ENCODE measurements around the gene TEPSIN. TPM values are rescaled to one million over a fixed set of nuclear protein-coding genes. Genes with fewer than 3 reads are reported as not detected.

TEPSIN gene
- total RNA-seq, 1 donor from 2014 or later: 38.1 TPM

DNA sequence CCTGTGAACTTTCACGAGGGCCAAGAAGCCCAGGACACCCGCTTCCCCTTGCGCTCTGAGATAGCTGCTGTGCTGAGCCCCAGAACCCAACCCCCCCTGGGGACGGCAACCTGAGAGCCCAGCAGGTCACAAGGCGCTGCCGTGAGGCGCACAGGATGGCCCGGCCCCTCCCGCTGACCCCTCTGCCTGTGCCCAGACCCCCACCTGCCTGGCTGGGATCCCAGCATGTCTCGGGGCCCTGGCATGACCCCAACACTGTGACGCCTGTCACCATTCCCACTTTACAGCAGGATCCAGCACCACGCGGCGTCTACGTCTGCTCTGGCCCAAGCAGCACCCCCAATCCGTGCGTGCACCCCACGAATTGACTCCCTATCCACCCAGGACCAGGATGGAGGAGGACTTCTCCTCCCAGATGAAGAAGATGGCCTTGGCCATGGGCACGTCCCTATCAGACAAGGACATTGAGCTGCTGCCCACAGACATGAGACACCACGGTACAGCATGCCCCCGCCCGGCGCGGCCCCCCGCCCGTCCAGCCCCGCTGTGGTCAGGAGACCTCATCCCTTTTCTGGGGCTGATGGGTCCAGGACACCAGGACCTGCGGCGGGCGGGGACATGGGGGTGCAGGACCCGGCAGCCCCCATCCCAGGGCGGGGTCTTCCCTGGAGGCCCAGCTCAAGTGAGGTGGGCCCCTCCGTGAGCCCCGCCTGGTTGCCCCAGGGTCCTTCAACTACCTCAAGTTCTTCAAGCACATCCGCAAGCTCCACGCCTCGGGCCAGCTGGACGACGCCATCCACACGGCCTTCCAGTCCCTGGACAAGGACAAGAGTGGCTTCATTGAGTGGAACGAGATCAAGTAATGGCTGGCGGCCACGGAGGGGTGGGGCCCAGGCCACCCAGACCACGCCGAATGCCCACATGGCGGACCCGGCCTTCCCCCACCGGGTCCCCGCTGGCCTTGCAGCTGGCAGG is 57.7 kb downstream of the TEPSIN start:
- ATAC-seq (no peak), DNase-seq (ENCODE audit: low spot score) (no peak)
- intact Hi-C loops (cut with DNase I): no loop called here

DNA sequence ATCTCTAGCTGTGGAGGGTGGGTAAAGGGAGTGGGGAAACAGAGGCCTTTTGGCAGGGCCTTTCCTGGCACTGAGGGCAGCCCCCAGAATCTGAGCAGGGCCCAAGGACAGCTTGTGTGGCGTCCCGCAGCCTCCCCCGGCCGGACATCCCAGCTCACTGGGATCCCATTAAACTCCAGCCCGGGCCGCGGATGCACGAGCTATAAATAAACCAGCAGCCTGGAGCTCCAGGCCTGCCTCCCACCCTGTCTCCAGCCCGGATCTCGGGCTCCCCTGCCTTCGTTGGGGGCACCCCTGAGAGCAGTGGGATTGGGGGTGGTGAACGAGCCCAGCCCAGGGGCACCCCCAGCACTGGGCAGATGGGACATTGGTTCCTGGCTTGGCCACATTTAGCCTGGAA is 59.0 kb downstream of the TEPSIN start:
- ATAC-seq: no peak
- no peak for DNase-seq (ENCODE audit: low spot score)
- intact Hi-C loops (cut with DNase I): no loop called here

DNA sequence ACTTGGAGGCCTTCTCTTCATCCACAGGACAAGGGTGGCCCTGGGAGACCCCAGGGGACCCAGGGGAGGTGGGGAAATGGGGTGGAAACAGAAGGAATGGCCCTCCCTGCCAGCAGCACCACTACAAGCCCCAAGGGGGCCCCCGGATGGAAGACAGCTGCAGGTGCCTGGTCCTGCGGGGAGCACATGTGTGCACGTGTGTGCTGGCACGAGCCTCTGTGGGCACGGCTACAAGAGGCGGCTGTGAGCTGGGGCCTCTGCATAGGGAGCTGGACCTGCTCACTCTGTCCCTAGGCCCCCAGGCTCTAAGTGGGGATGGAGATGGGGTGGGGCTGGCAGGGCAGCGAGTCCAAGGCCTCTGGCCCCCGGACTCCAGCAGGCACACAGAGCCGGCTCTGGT is 59.6 kb downstream of the TEPSIN start:
- ATAC-seq: peak; percentile 32
- intact Hi-C loops (cut with DNase I): no loop called here
- DNase-seq (ENCODE audit: low spot score): no peak

Other genes with a start within 250 kb of the TEPSIN start
- gene CHMP6, start 247.2 kb downstream of the TEPSIN start, total RNA-seq: 26.8 TPM
- gene BAIAP2, start 203.9 kb downstream of the TEPSIN start, total RNA-seq: 50.9 TPM
- not detected for gene PVALEF, start 73.5 kb downstream of the TEPSIN start, total RNA-seq
- 440 TPM for gene AATK, start 72.8 kb downstream of the TEPSIN start, total RNA-seq
- gene CEP131, start 16.1 kb downstream of the TEPSIN start, total RNA-seq: 10.1 TPM
- 37.4 TPM for gene NDUFAF8, start 263 bp upstream of the TEPSIN start, total RNA-seq
- 61.6 TPM for gene SLC38A10, start 56.3 kb upstream of the TEPSIN start, total RNA-seq
- 47.8 TPM for gene BAHCC1, start 156.4 kb upstream of the TEPSIN start, total RNA-seq